ENCODE results near the gene ZNF74.

Gene ZNF74

GRCh38 chr22:20405291-20405930 lies 11.5 kb downstream of the ZNF74 start:
- TF ChIP-seq CTCF (IDR thresholded peaks at IDR 0.05; ENCODE audit: borderline replicate concordance, extremely low read depth, low read length, poor library complexity, severe bottlenecking), result no peak
- TF ChIP-seq EZH2 (IDR thresholded peaks at IDR 0.05; ENCODE audit: borderline replicate concordance, low read depth, low read length, severe bottlenecking), result no peak
- H3K4me3 ChIP-seq (ENCODE audit: low read depth in 1 of 2, low read length in 2 of 2), result no peak overlapping the region
- H3K27me3 ChIP-seq (ENCODE audit: insufficient read depth, low read length, poor library complexity), result no peaks in the 10 kb centered on the region
- ATAC-seq (ENCODE audit: insufficient read depth, low read depth) (no peak), DNase-seq (no peak)
- H3K4me1 ChIP-seq (ENCODE audit: insufficient read depth, low read length), result no peaks in the 10 kb centered on the region
- peaks cover 7% of the 10 kb centered on the region; the same call in 1 of the 2 replicates for H3K79me2 ChIP-seq (ENCODE audit: insufficient read depth, low read length)
- no peak overlapping the region for H3K9ac ChIP-seq (ENCODE audit: low read depth, low read length)
- H2AFZ ChIP-seq (ENCODE audit: low read depth, low read length), result no peak overlapping the region
- no peak overlapping the region for H3K27ac ChIP-seq (ENCODE audit: low read length)
- peaks cover 24% of the 10 kb centered on the region for H4K20me1 ChIP-seq (ENCODE audit: insufficient read depth, low read length)
- peaks cover 72% of the 10 kb centered on the region for H3K36me3 ChIP-seq (ENCODE audit: insufficient read depth, low read length)
- H3K9me3 ChIP-seq (ENCODE audit: insufficient read depth, low read length, severe bottlenecking), result no peaks in the 10 kb centered on the region
- no peak overlapping the region for H3K4me2 ChIP-seq (ENCODE audit: insufficient read depth, low read length)

- Histone ChIP-seq H3K79me2 (ENCODE audit: insufficient read depth, low read length) (peaks cover under 1% of the 10 kb centered on the region; the same call in 1 of the 2 replicates), H3K4me1 (ENCODE audit: insufficient read depth, low read length) (no peaks in the 10 kb centered on the region), H3K4me2 (ENCODE audit: insufficient read depth, low read length) (no peak overlapping the region), H3K27me3 (ENCODE audit: insufficient read depth, low read length, poor library complexity) (no peaks in the 10 kb centered on the region), H4K20me1 (ENCODE audit: insufficient read depth, low read length) (peaks cover 18% of the 10 kb centered on the region), H3K9ac (ENCODE audit: low read depth, low read length) (no peak overlapping the region), H2AFZ (ENCODE audit: low read depth, low read length) (no peak overlapping the region), H3K36me3 (ENCODE audit: insufficient read depth, low read length) (peaks cover 65% of the 10 kb centered on the region), H3K4me3 (ENCODE audit: low read depth in 1 of 2, low read length in 2 of 2) (no peak overlapping the region), H3K27ac (ENCODE audit: low read length) (no peak overlapping the region), H3K9me3 (ENCODE audit: insufficient read depth, low read length, severe bottlenecking) (no peaks in the 10 kb centered on the region)
- ATAC-seq (ENCODE audit: insufficient read depth, low read depth) (no peak), DNase-seq (no peak)
- TF ChIP-seq CTCF (IDR thresholded peaks at IDR 0.05; ENCODE audit: borderline replicate concordance, extremely low read depth, low read length, poor library complexity, severe bottlenecking), result no peak
- TF ChIP-seq EZH2 (IDR thresholded peaks at IDR 0.05; ENCODE audit: borderline replicate concordance, low read depth, low read length, severe bottlenecking), result no peak
These were observed 12.2 kb downstream of the ZNF74 start for GRCh38 chr22:20405931-20406685.

GRCh38 chr22:20406686-20407408 lies 12.9 kb downstream of the ZNF74 start:
- H3K79me2 ChIP-seq (ENCODE audit: insufficient read depth, low read length), result no peaks in the 10 kb centered on the region
- H3K27me3 ChIP-seq (ENCODE audit: insufficient read depth, low read length, poor library complexity), result no peaks in the 10 kb centered on the region
- peaks cover 58% of the 10 kb centered on the region for H3K36me3 ChIP-seq (ENCODE audit: insufficient read depth, low read length)
- no peak for DNase-seq
- no peak overlapping the region for H3K27ac ChIP-seq (ENCODE audit: low read length)
- no peak for ATAC-seq (ENCODE audit: insufficient read depth, low read depth)
- no peak overlapping the region for H2AFZ ChIP-seq (ENCODE audit: low read depth, low read length)
- H3K4me3 ChIP-seq (ENCODE audit: low read depth in 1 of 2, low read length in 2 of 2), result no peak overlapping the region
- H3K9me3 ChIP-seq (ENCODE audit: insufficient read depth, low read length, severe bottlenecking), result no peaks in the 10 kb centered on the region
- TF ChIP-seq EZH2 (IDR thresholded peaks at IDR 0.05; ENCODE audit: borderline replicate concordance, low read depth, low read length, severe bottlenecking), result no peak
- TF ChIP-seq CTCF (IDR thresholded peaks at IDR 0.05; ENCODE audit: borderline replicate concordance, extremely low read depth, low read length, poor library complexity, severe bottlenecking), result no peak
- peaks cover 16% of the 10 kb centered on the region for H4K20me1 ChIP-seq (ENCODE audit: insufficient read depth, low read length)
- no peak overlapping the region for H3K9ac ChIP-seq (ENCODE audit: low read depth, low read length)
- no peaks in the 10 kb centered on the region for H3K4me1 ChIP-seq (ENCODE audit: insufficient read depth, low read length)
- no peak overlapping the region for H3K4me2 ChIP-seq (ENCODE audit: insufficient read depth, low read length)

Measured in DND-41 (cell line).